Measurements from ENCODE around the gene SLC6A9. TPM values are rescaled to one million over a fixed set of nuclear protein-coding genes. Genes with fewer than 3 reads are reported as not detected.

The SLC6A9 gene
- polyA plus RNA-seq, 3 donors: not detected

- Mint-ChIP-seq H3K9me3 (no peaks in the 10 kb centered on the region), H3K27me3 (ENCODE audit: low read depth in 3 of 3) (peaks cover 3 to 8% (median 6%) of the 10 kb centered on the region in 3 donors), H3K4me3 (no peak overlapping the region), H3K27ac (no peak overlapping the region), H3K36me3 (no peaks in the 10 kb centered on the region), H3K4me1 (no peaks in the 10 kb centered on the region)
- Histone ChIP-seq H3K9ac (ENCODE audit: insufficient read depth, low read length, poor library complexity, severe bottlenecking) (no peak overlapping the region), H3K36me3 (replicated peaks in 1 of 2; ENCODE audit: control insufficient read depth in 1 of 2, insufficient read depth in 2 of 2, low read length in 2 of 2) (no peaks in the 10 kb centered on the region), H3K4me3 (replicated peaks in 1 of 3; ENCODE audit: low read depth in 2 of 3, low read length in 3 of 3) (no peak overlapping the region), H3K4me2 (replicated peaks; ENCODE audit: extremely low read depth, low read length, poor library complexity, severe bottlenecking) (no peak overlapping the region), H3K4me1 (ENCODE audit: control insufficient read depth in 1 of 2, insufficient read depth in 2 of 2, low read length in 2 of 2) (no peaks in the 10 kb centered on the region), H3K79me2 (ENCODE audit: insufficient read depth, low read length) (no peaks in the 10 kb centered on the region), H3K27ac (ENCODE audit: low read depth in 1 of 2, low read length in 2 of 2) (no peak overlapping the region), H3K27me3 (ENCODE audit: control insufficient read depth in 2 of 2, insufficient read depth in 2 of 2, low read length in 2 of 2) (no peaks in the 10 kb centered on the region), H4K20me1 (ENCODE audit: insufficient read depth, low read length) (no peaks in the 10 kb centered on the region), H2AFZ (ENCODE audit: insufficient read depth, low read depth, low read length, poor library complexity, severe bottlenecking) (no peak overlapping the region), H3K9me3 (replicated peaks in 1 of 2; ENCODE audit: control insufficient read depth in 1 of 2, insufficient read depth in 1 of 2, low read length in 2 of 2) (no peaks in the 10 kb centered on the region)
- no peak for DNase-seq
- peak; percentile 24 for TF ChIP-seq CTCF (IDR thresholded peaks at IDR 0.05)
- intact Hi-C loops (cut with micrococcal nuclease): no loop called here
- WGBS (ENCODE audit: insufficient coverage): 97% methylated on average over 9 of the region's 14 CpGs
Observed at GRCh38 chr1:44002606-44003157, 28.6 kb downstream of the SLC6A9 start.

- no peaks in the 10 kb centered on the region for H3K9me3 Mint-ChIP-seq
- peaks cover 2 to 8% (median 5%) of the 10 kb centered on the region in 3 donors for H3K27me3 Mint-ChIP-seq (ENCODE audit: low read depth in 3 of 3)
- Histone ChIP-seq H3K27ac (ENCODE audit: low read depth in 1 of 2, low read length in 2 of 2) (no peak overlapping the region), H3K79me2 (ENCODE audit: insufficient read depth, low read length) (no peaks in the 10 kb centered on the region), H3K9me3 (replicated peaks in 1 of 2; ENCODE audit: control insufficient read depth in 1 of 2, insufficient read depth in 1 of 2, low read length in 2 of 2) (no peaks in the 10 kb centered on the region), H3K4me2 (replicated peaks; ENCODE audit: extremely low read depth, low read length, poor library complexity, severe bottlenecking) (no peak overlapping the region), H3K27me3 (ENCODE audit: control insufficient read depth in 2 of 2, insufficient read depth in 2 of 2, low read length in 2 of 2) (no peaks in the 10 kb centered on the region), H2AFZ (ENCODE audit: insufficient read depth, low read depth, low read length, poor library complexity, severe bottlenecking) (no peak overlapping the region), H3K4me1 (ENCODE audit: control insufficient read depth in 1 of 2, insufficient read depth in 2 of 2, low read length in 2 of 2) (no peaks in the 10 kb centered on the region), H3K36me3 (replicated peaks in 1 of 2; ENCODE audit: control insufficient read depth in 1 of 2, insufficient read depth in 2 of 2, low read length in 2 of 2) (no peaks in the 10 kb centered on the region), H4K20me1 (ENCODE audit: insufficient read depth, low read length) (no peaks in the 10 kb centered on the region), H3K9ac (ENCODE audit: insufficient read depth, low read length, poor library complexity, severe bottlenecking) (no peak overlapping the region), H3K4me3 (replicated peaks in 1 of 3; ENCODE audit: low read depth in 2 of 3, low read length in 3 of 3) (no peak overlapping the region)
- H3K36me3 Mint-ChIP-seq: no peaks in the 10 kb centered on the region
- TF ChIP-seq CTCF (IDR thresholded peaks at IDR 0.05): no peak
- WGBS (ENCODE audit: insufficient coverage): 86% methylated on average over 5 of the region's 8 CpGs
- no peak for DNase-seq
- no peak overlapping the region for H3K27ac Mint-ChIP-seq
- no peaks in the 10 kb centered on the region for H3K4me1 Mint-ChIP-seq
- intact Hi-C loops (cut with micrococcal nuclease): no loop called here
- H3K4me3 Mint-ChIP-seq: no peak overlapping the region
Observed at GRCh38 chr1:44002165-44002564, 29.1 kb downstream of the SLC6A9 start.

Data from CD14-positive monocyte (primary cell).